Stomach smooth muscle (tissue), 2 donors: ENCODE measurements around the gene GRIA4.

ENCODE experiments used
- H3K27ac ChIP-seq: one replicate; pipeline ENCODE4 v1.7.0; 2013; ENCODE audit warnings: mild to moderate bottlenecking, low read length, inconsistent platforms
- H3K27me3 ChIP-seq, 2 donors: one replicate each; pipeline ENCODE4 v1.7.0; 2013; ENCODE audit warnings: low read length in 2 of 2; ENCODE audit not compliant: insufficient read depth in 2 of 2, control insufficient read depth in 1 of 2
- H3K36me3 ChIP-seq, 2 donors: one replicate each; pipeline ENCODE4 v1.7.0; 2013; ENCODE audit warnings: low read length in 2 of 2; ENCODE audit not compliant: control insufficient read depth in 2 of 2, insufficient read depth in 2 of 2
- H3K4me1 ChIP-seq: one replicate; pipeline ENCODE4 v1.7.0; 2013; ENCODE audit warnings: low read length; ENCODE audit not compliant: control insufficient read depth, insufficient read depth
- H3K4me3 ChIP-seq, 2 donors: one replicate each; pipeline ENCODE4 v1.7.0; 2013; ENCODE audit warnings: low read length in 2 of 2
- H3K9ac ChIP-seq, 2 donors: one replicate each; pipeline ENCODE4 v1.7.0; 2013; ENCODE audit warnings: low read length in 2 of 2, mild to moderate bottlenecking in 1 of 2
- H3K9me3 ChIP-seq, 2 donors: one replicate each; pipeline ENCODE4 v1.7.0; 2013; ENCODE audit warnings: low read length in 2 of 2; ENCODE audit not compliant: control insufficient read depth in 2 of 2
- donor health status: healthy.
- donor health status: Pancreatic carcinoma.

The GRIA4 gene

DNA sequence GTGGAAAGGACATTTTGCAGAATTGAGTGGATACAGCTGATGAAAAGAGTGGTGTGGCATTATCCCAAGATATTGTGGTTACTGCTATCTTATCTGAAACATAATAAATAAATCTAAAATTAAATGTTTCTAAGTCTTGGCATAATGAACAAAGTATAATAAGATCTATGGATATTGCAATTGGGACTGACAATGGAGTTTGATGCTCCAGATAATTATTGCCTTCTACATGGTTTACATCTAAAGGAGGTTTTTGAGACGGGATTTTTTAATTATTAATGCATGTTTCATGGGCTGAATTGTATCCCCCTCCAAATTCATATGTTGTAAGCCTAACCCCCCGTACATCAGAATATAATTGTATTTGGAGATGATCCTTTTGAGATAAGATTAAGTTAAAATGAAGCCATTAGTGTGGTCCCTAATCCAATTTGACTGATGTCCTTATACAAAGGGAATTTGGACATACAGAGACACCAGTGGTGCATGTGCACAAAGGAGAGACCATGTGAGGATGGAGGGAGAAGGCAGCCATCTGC, 213.7 kb downstream of the GRIA4 start:
- Histone ChIP-seq H3K4me3 (no peak overlapping the region), H3K27me3 (no peaks in the 10 kb centered on the region), H3K27ac (no peak overlapping the region), H3K9me3 (no peaks in the 10 kb centered on the region), H3K4me1 (no peaks in the 10 kb centered on the region), H3K36me3 (no peaks in the 10 kb centered on the region), H3K9ac (no peak overlapping the region)

DNA sequence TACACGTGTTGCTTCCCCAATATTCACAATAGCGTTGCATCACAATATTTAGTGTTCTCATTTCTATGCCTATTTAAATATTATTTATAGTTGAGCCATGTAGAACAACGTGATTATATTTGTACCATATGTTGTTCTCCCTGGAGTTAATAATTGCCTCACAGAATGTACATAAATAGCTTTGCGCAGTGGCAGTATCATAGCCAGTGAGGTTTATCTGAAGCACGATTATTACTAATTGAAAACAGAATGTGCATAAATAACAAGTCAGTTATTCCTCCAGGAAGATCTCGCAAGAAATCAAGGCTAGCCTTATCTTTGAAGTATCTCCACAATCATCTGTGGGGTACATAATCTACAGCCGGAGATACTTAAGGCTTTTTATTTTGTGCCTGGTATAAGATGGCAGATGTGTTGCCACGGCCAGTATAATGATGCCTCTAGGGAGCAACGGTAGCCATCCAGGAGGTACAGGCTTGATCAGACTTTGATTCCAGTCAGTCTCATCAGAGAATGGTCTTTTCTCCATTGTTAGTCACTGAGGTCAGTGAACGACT, 214.7 kb downstream of the GRIA4 start:
- no peak overlapping the region for H3K4me3 ChIP-seq
- no peaks in the 10 kb centered on the region for H3K27me3 ChIP-seq
- H3K4me1 ChIP-seq, result no peaks in the 10 kb centered on the region

DNA sequence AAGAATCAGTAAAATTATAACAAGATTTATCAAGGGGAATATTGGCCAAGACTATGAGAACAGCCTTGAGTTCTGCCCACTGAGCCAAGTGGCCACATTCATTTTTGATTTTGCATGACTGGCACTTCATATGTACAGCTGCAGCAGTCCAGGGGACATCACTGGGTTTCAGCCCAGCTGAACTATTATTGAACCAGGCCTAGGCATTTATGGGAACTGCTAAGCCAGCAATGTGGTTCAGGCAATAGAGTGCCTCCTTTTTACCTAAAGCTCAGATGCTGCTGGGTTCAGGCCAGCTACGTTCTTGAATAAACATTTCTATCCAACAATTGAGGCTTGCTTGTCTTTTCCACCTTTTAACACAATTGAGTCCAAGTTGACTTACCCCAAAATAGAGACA, 215.3 kb downstream of the GRIA4 start:
- no peak overlapping the region for H3K4me3 ChIP-seq
- H3K27me3 ChIP-seq, result no peaks in the 10 kb centered on the region
- H3K9me3 ChIP-seq, result no peaks in the 10 kb centered on the region
- no peak overlapping the region for H3K9ac ChIP-seq
- H3K36me3 ChIP-seq, result no peaks in the 10 kb centered on the region
- no peak overlapping the region for H3K27ac ChIP-seq
- H3K4me1 ChIP-seq, result no peaks in the 10 kb centered on the region

More for the DNA sequence above, 214.7 kb downstream of the GRIA4 start:
- H3K9me3 ChIP-seq, result no peaks in the 10 kb centered on the region
- H3K27ac ChIP-seq, result no peak overlapping the region
- H3K36me3 ChIP-seq, result no peaks in the 10 kb centered on the region
- H3K9ac ChIP-seq, result no peak overlapping the region

DNA sequence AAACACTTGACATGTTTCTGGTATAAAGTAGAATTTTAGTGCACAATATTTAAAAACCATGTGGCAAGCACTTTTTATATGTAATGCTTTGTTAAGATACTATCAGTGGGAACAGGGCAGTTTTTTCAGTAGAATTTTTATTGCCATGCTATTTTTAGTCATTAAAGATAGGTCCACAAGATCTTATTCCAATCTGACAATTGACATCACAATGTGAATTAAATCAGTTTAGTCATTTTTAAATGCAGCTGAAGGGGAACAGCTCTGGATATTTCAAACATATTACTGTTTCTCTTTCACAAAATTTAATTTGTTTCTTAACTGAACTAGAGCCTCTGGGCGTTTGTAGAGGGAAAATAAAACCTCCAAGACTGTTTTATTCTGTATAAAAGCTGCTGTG, 218.0 kb downstream of the GRIA4 start:
- Histone ChIP-seq H3K9me3 (no peaks in the 10 kb centered on the region), H3K36me3 (no peaks in the 10 kb centered on the region), H3K27me3 (no peaks in the 10 kb centered on the region), H3K4me1 (no peaks in the 10 kb centered on the region), H3K9ac (no peak overlapping the region), H3K4me3 (no peak overlapping the region), H3K27ac (no peak overlapping the region)

DNA sequence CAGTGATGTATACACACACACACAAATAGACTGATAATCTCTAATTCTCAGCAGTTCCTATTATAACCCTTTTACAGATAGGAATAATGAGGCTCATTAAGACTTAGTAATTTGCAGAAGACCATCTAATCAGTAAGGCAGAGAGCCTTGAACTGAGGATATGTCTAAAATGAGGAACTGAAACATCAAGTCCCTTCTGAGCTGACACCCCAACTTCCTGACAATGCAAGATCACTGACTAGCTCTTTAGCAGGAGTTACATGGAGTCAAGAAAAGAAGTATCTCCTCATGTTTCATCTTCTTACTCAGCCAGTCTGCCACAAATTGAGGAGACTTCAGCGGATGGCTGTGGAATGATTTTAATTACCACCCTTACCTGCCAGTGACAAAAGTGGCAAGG, 219.2 kb downstream of the GRIA4 start:
- no peaks in the 10 kb centered on the region for H3K36me3 ChIP-seq
- H3K9ac ChIP-seq, result no peak overlapping the region
- H3K4me3 ChIP-seq, result no peak overlapping the region
- no peaks in the 10 kb centered on the region for H3K4me1 ChIP-seq
- no peaks in the 10 kb centered on the region for H3K9me3 ChIP-seq
- no peaks in the 10 kb centered on the region for H3K27me3 ChIP-seq
- no peak overlapping the region for H3K27ac ChIP-seq

DNA sequence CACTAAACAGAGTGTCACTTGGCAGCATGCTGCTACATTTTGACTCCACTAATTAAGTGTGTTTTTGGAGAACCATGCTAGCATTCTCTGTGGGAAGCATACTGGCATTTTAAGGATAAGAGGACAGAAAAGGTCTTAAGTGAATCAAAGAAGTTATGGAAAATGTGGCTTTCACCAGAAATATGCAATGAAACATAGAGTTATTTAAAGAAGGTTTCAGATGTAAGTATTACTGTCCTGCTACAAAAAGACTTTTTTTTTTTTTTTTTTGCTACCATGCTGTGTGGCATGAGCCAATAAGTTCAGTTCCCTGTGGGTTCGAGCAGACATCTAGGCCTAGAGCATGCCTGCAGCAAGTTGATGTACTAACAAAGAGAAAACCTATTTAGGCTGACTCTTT, 224.6 kb downstream of the GRIA4 start:
- Histone ChIP-seq H3K9me3 (no peaks in the 10 kb centered on the region), H3K36me3 (no peaks in the 10 kb centered on the region), H3K9ac (no peak overlapping the region), H3K27me3 (no peaks in the 10 kb centered on the region), H3K4me3 (no peak overlapping the region), H3K27ac (no peak overlapping the region), H3K4me1 (no peaks in the 10 kb centered on the region)

DNA sequence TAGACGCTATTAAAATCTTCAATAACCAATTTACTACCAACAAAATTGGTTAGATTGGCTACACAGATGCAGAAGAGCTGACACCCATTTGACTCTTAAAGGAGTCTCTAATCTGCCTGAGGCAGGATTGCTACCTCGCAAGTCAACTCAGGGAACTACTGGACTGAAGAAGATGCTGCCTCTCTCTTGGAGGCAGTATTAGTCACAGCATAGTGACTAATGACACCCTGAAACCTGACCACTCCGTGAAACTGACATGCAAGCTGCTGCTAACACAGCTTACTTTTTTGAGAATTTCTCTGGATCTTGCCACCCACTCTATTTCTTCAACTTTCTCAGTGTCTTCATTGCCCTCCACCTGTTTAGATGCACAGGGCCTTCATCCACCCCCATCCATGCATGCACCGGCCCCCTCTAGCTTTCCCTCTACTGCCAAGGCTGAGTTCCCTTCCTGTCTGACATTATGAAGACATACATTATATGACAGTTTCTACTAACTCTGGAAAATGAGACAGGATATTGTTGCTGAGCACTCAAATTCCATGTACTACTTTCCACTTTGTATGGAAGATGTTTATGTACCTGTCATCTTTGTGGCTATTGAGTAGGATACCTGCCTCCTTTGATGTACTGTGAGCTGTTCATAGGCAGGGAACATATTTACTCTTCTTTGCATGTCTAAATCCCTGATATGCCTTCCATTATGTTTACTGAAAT, 229.0 kb downstream of the GRIA4 start:
- Histone ChIP-seq H3K4me3 (no peak overlapping the region), H3K36me3 (no peaks in the 10 kb centered on the region), H3K9me3 (no peaks in the 10 kb centered on the region), H3K27ac (no peak overlapping the region), H3K9ac (no peak overlapping the region), H3K4me1 (no peaks in the 10 kb centered on the region), H3K27me3 (no peaks in the 10 kb centered on the region)

DNA sequence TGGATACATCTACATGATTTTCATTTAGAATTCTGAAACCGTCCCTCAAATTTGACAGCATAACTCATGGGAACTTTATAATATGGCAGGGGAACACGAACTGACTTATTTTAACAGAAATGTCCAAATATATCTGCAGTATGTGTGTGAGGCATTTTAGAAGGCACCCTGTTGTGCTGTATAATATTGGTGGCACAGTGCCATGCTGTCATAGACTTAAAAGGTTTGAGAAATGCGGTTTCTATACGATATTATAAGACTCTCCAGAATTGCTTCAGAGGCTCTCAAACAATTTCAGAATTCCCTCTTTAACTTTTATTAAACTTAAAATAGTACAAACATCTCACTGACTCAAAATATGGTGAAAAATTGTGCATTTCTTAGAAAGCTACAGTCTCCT, 230.5 kb downstream of the GRIA4 start:
- Histone ChIP-seq H3K27me3 (no peaks in the 10 kb centered on the region), H3K4me3 (no peak overlapping the region), H3K36me3 (no peaks in the 10 kb centered on the region), H3K9me3 (no peaks in the 10 kb centered on the region), H3K4me1 (no peaks in the 10 kb centered on the region), H3K9ac (no peak overlapping the region), H3K27ac (no peak overlapping the region)

DNA sequence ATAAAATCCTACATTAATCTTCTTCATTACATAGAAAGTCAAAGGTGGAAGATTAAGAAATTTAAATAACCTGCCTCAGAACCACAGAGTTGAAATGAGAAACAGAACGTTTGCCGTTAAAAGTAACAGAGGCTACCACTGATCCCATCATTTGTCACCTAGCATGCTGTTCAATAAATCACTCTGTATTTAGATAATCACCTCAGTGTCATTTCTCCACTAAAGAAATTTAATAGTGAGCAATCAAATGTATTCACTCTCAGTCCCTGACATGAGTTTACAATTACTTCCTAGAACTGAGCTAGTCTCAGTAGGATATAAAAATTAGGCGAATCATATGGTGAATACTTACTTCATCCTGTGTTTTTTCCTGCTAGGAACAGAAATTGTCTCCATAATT, 242.5 kb downstream of the GRIA4 start:
- H3K27me3 ChIP-seq, result no peaks in the 10 kb centered on the region
- H3K9me3 ChIP-seq, result no peaks in the 10 kb centered on the region
- H3K36me3 ChIP-seq, result no peaks in the 10 kb centered on the region
- no peaks in the 10 kb centered on the region for H3K4me1 ChIP-seq
- H3K27ac ChIP-seq, result no peak overlapping the region
- H3K9ac ChIP-seq, result no peak overlapping the region
- H3K4me3 ChIP-seq, result no peak overlapping the region

DNA sequence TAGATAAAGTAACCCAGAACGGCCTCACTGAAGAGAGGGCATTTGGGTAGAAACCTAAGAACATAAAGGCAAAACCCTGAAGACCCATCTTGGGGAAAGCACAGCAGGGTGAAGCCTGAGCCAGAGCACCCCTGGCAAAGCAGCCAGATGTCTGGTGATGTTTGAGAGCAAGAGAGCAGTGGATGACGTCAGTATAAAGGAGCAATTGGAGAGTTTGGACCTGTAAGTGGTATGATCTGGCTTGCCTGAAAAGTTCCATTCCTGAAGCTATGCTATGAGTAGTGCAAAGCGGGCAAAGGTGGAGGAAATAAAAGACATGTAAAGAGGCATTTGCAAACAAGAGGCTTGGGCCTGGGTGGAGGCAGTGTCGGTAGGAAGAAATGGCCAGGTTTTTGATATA, 244.4 kb downstream of the GRIA4 start:
- Histone ChIP-seq H3K9ac (no peak overlapping the region), H3K4me1 (no peaks in the 10 kb centered on the region), H3K36me3 (no peaks in the 10 kb centered on the region), H3K9me3 (no peaks in the 10 kb centered on the region), H3K4me3 (no peak overlapping the region), H3K27ac (no peak overlapping the region), H3K27me3 (no peaks in the 10 kb centered on the region)

DNA sequence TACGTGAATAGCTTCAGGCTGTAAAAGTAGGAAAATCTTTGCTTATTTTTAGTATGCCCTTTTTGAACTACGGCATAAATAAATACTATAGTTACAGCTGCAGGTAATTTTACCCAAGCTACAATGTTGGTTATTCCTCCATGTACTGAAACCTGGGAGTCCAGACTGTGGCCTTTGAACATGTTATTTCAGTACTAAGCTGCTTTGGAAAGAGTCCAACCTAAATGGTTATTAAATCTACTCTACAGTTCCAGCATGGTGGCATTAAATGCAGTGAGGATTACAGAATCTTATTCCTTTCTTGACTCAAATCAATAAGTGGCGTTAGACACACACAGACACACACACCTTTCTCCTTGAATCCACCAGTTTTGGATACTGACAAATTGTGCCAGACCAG, 247.1 kb downstream of the GRIA4 start:
- no peak overlapping the region for H3K27ac ChIP-seq
- H3K27me3 ChIP-seq, result no peaks in the 10 kb centered on the region
- no peaks in the 10 kb centered on the region for H3K9me3 ChIP-seq
- no peaks in the 10 kb centered on the region for H3K4me1 ChIP-seq
- no peaks in the 10 kb centered on the region for H3K36me3 ChIP-seq
- no peak overlapping the region for H3K4me3 ChIP-seq
- H3K9ac ChIP-seq, result no peak overlapping the region
